ENCODE results near the gene CHST12.

Gene CHST12

GRCh38 chr7:2497500-2498336, 94.3 kb downstream of the CHST12 start:
- DNase-seq (ENCODE audit: low read depth in 2 of 2, low spot score in 1 of 2): no peak

Measured in stimulated activated CD8-positive, alpha-beta memory T cell treated with anti-CD3 and anti-CD28 coated beads, Interleukin-4, amount 100 ng/mL, for 1 hour (primary cell).